ENCODE data around the gene ADIG.

- TF ChIP-seq POLR2A (IDR thresholded peaks at IDR 0.05; ENCODE audit: low read depth): no peak
- TF ChIP-seq, protein P1, sequence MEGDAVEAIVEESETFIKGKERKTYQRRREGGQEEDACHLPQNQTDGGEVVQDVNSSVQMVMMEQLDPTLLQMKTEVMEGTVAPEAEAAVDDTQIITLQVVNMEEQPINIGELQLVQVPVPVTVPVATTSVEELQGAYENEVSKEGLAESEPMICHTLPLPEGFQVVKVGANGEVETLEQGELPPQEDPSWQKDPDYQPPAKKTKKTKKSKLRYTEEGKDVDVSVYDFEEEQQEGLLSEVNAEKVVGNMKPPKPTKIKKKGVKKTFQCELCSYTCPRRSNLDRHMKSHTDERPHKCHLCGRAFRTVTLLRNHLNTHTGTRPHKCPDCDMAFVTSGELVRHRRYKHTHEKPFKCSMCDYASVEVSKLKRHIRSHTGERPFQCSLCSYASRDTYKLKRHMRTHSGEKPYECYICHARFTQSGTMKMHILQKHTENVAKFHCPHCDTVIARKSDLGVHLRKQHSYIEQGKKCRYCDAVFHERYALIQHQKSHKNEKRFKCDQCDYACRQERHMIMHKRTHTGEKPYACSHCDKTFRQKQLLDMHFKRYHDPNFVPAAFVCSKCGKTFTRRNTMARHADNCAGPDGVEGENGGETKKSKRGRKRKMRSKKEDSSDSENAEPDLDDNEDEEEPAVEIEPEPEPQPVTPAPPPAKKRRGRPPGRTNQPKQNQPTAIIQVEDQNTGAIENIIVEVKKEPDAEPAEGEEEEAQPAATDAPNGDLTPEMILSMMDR (IDR thresholded peaks at IDR 0.05): no peak
- no peak for TF ChIP-seq POLR2AphosphoS5 (IDR thresholded peaks at IDR 0.05)
- no peak for TF ChIP-seq EP300 (IDR thresholded peaks at IDR 0.05)
Observed at GRCh38 chr20:38566036-38566598, 14.9 kb upstream of the ADIG start.
